Neural cell (in vitro differentiated cells): ENCODE measurements around the gene ART5.

Experiments
- EZH2 ChIP-seq: fragments of 200-600, 300-800 bp; shearing (Covaris generic), sonication (generic); IDR thresholded peaks from 2 replicates; pipeline ENCODE4 v1.6.1; 2014; ENCODE audit warnings: antibody characterized with exemption, low read length, borderline replicate concordance, mild to moderate bottlenecking; ENCODE audit not compliant: insufficient read depth, poor library complexity, severe bottlenecking
- MXI1 ChIP-seq: fragments of 450-650 bp; conservative IDR thresholded peaks from 2 replicates; pipeline ENCODE4 v1.6.1; 2014; ENCODE audit warnings: antibody characterized with exemption, mild to moderate bottlenecking; ENCODE audit not compliant: poor library complexity, severe bottlenecking
- POLR2AphosphoS5 ChIP-seq: IDR thresholded peaks from 2 replicates; pipeline ENCODE4 v1.6.1; 2012
- SMC3 ChIP-seq: fragments of 450-650 bp; conservative IDR thresholded peaks from 2 replicates; pipeline ENCODE4 v1.6.1; 2014; ENCODE audit warnings: antibody characterized with exemption, mild to moderate bottlenecking, moderate library complexity; ENCODE audit not compliant: poor library complexity
- TAF1 ChIP-seq: IDR thresholded peaks from 2 replicates; pipeline ENCODE4 v1.6.1; 2012; ENCODE audit warnings: low read depth
- TF ChIP-seq, protein P1 (sequence below): fragments of 450-650 bp; IDR thresholded peaks from 2 replicates; pipeline ENCODE4 v1.5.1; 2014; ENCODE audit warnings: antibody characterized with exemption, mild to moderate bottlenecking, moderate library complexity; ENCODE audit not compliant: poor library complexity, severe bottlenecking

DNA sequence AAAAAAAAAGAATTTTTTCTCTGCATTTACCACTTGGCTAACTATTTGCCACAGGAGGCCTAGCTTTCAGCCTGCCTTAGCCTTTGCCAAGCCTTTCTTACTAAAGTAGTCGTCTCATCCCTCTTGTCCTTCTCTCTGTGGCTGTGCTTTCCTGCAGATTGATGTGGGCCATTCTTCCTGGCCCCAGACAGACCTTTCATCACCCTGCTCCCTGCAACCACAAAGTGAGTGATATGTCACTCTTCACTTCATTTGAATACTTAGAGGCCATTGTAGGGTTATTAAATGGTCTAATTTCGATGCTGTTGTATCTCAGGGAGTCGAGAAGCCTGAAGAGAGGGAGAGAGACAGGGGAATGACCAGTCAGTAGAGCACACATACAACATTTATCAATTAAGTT lies 37.6 kb downstream of the ART5 start:
- TF ChIP-seq, protein P1, sequence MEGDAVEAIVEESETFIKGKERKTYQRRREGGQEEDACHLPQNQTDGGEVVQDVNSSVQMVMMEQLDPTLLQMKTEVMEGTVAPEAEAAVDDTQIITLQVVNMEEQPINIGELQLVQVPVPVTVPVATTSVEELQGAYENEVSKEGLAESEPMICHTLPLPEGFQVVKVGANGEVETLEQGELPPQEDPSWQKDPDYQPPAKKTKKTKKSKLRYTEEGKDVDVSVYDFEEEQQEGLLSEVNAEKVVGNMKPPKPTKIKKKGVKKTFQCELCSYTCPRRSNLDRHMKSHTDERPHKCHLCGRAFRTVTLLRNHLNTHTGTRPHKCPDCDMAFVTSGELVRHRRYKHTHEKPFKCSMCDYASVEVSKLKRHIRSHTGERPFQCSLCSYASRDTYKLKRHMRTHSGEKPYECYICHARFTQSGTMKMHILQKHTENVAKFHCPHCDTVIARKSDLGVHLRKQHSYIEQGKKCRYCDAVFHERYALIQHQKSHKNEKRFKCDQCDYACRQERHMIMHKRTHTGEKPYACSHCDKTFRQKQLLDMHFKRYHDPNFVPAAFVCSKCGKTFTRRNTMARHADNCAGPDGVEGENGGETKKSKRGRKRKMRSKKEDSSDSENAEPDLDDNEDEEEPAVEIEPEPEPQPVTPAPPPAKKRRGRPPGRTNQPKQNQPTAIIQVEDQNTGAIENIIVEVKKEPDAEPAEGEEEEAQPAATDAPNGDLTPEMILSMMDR: no peak
- TF ChIP-seq MXI1 (no peak), POLR2AphosphoS5 (no peak), EZH2 (no peak), TAF1 (no peak), SMC3 (no peak)
